ENCODE data around the gene CHN2.

The CHN2 gene

DNA sequence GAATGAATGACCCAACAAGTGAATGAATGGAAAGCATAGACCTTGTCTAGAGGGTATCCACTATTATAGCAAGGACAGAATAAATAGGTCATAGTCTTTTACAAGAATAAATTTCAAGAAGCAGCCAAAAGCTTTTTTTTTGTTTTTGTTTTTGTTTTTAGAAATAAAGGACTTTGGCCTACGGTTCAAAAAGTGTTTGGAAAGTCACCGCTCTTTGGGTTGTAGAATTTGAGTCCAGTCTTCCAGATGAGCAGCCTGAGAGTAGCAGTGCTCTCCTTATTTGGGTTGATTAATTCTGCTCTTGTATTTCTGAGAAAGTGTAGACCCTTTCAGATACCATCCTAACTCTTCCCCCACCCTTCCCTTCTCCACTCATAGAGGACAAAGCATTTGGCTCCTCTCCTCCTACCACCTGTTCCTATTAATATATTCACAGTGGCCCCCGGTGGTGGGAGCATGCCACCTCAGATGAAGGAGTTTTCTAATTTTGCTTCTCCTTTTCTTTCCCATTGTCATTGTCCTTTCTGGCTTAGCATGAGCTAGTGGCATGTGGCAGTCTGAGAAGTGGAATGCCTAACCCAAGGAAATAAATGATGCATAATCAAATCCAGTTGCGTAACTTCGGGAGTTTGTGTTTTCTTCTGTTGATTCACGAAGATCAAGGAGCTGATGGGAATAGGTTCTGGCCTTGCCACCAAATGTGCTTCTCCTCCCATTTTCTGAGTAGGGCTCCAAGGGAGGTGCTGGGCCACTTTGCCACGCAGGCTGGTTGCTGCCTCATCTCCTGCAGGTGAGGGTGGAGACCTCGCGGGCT is 114.7 kb downstream of the CHN2 start:
- no peak overlapping the region for H2AFZ ChIP-seq
- no peaks in the 10 kb centered on the region for H3K79me2 ChIP-seq
- H3K27me3 ChIP-seq (ENCODE audit: control insufficient read depth, insufficient read depth, low read length), result no peaks in the 10 kb centered on the region
- H3K4me2 ChIP-seq (ENCODE audit: low read length), result no peak overlapping the region
- H3K9ac ChIP-seq, result no peak overlapping the region
- no peaks in the 10 kb centered on the region for H3K36me3 ChIP-seq (ENCODE audit: control insufficient read depth, insufficient read depth, low read length)
- no peak overlapping the region for H3K27ac ChIP-seq
- H3K4me3 ChIP-seq (ENCODE audit: low read depth, low read length), result no peak overlapping the region
- TF ChIP-seq, protein P1, sequence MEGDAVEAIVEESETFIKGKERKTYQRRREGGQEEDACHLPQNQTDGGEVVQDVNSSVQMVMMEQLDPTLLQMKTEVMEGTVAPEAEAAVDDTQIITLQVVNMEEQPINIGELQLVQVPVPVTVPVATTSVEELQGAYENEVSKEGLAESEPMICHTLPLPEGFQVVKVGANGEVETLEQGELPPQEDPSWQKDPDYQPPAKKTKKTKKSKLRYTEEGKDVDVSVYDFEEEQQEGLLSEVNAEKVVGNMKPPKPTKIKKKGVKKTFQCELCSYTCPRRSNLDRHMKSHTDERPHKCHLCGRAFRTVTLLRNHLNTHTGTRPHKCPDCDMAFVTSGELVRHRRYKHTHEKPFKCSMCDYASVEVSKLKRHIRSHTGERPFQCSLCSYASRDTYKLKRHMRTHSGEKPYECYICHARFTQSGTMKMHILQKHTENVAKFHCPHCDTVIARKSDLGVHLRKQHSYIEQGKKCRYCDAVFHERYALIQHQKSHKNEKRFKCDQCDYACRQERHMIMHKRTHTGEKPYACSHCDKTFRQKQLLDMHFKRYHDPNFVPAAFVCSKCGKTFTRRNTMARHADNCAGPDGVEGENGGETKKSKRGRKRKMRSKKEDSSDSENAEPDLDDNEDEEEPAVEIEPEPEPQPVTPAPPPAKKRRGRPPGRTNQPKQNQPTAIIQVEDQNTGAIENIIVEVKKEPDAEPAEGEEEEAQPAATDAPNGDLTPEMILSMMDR (IDR thresholded peaks at IDR 0.05), result no peak
- no peaks in the 10 kb centered on the region for H3K4me1 ChIP-seq
- H3K9me3 ChIP-seq (ENCODE audit: control insufficient read depth, low read length), result no peaks in the 10 kb centered on the region

DNA sequence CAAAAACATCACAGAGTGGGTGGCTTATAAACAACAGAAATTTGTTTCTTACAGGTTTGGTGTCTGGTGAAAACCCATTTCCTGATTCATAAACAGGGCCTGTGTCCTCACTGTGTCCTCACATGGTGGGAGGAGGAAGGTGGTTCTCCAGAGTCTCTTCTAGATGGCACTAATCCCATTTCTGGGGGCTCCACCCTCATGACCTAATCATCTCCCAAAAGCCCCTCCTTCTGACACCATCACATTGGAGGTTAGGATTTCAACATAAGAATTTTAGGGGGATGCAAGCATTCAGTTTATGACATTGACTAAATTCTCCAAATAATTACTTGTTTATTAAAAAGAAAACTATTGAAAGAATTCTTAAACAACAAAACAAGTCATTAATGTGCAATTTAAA is 116.0 kb downstream of the CHN2 start:
- Histone ChIP-seq H3K4me3 (ENCODE audit: low read depth, low read length) (no peak overlapping the region), H3K4me2 (ENCODE audit: low read length) (no peak overlapping the region), H3K27ac (no peak overlapping the region), H3K79me2 (no peaks in the 10 kb centered on the region), H3K27me3 (ENCODE audit: control insufficient read depth, insufficient read depth, low read length) (no peaks in the 10 kb centered on the region), H3K4me1 (no peaks in the 10 kb centered on the region), H3K9ac (no peak overlapping the region), H2AFZ (no peak overlapping the region), H3K9me3 (ENCODE audit: control insufficient read depth, low read length) (no peaks in the 10 kb centered on the region), H3K36me3 (ENCODE audit: control insufficient read depth, insufficient read depth, low read length) (no peaks in the 10 kb centered on the region)
- TF ChIP-seq, protein P1 (IDR thresholded peaks at IDR 0.05), result no peak

DNA sequence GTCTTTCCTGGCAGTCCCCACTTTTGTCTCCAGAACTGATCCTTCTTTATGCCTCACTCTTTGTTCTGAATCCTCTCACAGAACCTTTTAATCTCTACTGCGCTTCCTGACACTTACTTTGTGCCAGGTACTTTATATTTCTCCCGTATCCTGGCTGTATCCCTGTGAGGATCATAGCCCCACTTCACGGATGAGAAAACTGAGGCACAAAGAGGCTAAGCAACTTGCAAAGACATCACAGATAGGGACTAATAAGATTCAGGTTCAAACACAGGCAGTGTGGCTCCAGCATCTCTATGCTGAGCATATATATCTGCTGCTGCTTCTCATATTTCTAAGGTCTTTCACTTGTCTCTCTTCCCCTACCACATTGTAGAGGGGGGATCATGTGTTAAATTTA is 116.7 kb downstream of the CHN2 start:
- TF ChIP-seq, protein P1 (IDR thresholded peaks at IDR 0.05), result no peak
- Histone ChIP-seq H3K9me3 (ENCODE audit: control insufficient read depth, low read length) (no peaks in the 10 kb centered on the region), H3K27ac (no peak overlapping the region), H3K4me3 (ENCODE audit: low read depth, low read length) (no peak overlapping the region), H3K4me1 (no peaks in the 10 kb centered on the region), H3K36me3 (ENCODE audit: control insufficient read depth, insufficient read depth, low read length) (no peaks in the 10 kb centered on the region), H3K9ac (no peak overlapping the region), H3K4me2 (ENCODE audit: low read length) (no peak overlapping the region), H2AFZ (no peak overlapping the region), H3K79me2 (no peaks in the 10 kb centered on the region), H3K27me3 (ENCODE audit: control insufficient read depth, insufficient read depth, low read length) (no peaks in the 10 kb centered on the region)

DNA sequence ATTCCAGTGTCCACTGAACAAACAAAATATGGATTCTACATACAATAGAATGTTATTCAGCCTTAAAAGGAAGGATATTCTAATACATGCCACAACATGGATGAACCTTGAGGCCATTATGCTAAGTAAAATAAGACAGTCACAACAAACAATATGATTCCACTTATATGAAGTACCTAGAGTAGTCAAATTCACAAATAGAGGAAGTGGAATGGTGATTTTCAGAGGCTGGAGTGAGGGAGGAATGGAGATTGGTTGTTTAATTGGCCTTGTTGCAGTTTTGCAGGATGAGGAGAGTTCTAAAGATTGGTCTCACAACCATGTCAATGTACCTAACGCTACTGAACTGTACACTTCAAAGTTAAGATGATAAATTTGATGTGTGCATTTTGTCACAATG is 119.6 kb downstream of the CHN2 start:
- Histone ChIP-seq H3K9me3 (ENCODE audit: control insufficient read depth, low read length) (no peaks in the 10 kb centered on the region), H2AFZ (no peak overlapping the region), H3K79me2 (no peaks in the 10 kb centered on the region), H3K4me2 (ENCODE audit: low read length) (no peak overlapping the region), H3K9ac (no peak overlapping the region), H3K36me3 (ENCODE audit: control insufficient read depth, insufficient read depth, low read length) (no peaks in the 10 kb centered on the region), H3K27ac (no peak overlapping the region), H3K4me3 (ENCODE audit: low read depth, low read length) (no peak overlapping the region), H3K4me1 (no peaks in the 10 kb centered on the region), H3K27me3 (ENCODE audit: control insufficient read depth, insufficient read depth, low read length) (no peaks in the 10 kb centered on the region)
- TF ChIP-seq, protein P1 (IDR thresholded peaks at IDR 0.05), result no peak

Measured in parathyroid adenoma (tissue), 2 donors.